Measurements from ENCODE around the gene AHNAK.
A peak's percentile ranks its signal among the peaks of the same experiment; 100 is the strongest.

AHNAK gene

DNA sequence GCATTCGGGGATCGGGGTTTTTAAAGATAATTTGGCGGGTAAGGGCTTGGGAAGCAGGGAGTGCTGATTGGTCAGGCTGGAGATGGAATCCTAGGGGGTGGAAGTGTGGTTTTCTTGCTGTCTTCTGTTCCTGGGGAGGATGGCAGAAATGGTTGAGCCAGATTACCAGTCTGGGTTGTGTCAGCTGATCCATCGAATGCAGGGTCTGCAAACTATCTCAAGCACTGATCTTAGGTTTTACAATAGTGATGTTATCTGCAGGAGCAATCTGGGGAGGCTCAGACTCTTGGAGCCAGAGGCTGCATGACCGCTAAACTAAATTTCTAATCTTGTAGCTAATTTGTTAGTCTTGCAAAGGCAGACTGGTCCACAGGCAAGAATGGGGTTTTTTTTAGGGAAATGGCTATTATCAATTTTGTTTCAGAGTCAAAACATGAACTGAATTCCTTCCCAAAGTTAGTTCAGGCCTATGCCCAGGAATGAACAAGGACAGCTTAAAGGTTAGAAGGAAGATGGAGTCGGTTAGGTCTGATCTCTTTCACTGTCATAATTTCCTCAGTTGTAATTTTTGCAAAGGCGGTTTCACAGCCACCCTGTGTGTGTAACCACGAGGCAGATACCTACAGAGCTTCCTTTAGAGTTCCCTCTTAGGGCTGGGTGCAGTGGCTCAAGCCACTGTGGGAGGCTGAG, 117.6 kb downstream of the AHNAK start:
- DNase-seq = no peak

DNA sequence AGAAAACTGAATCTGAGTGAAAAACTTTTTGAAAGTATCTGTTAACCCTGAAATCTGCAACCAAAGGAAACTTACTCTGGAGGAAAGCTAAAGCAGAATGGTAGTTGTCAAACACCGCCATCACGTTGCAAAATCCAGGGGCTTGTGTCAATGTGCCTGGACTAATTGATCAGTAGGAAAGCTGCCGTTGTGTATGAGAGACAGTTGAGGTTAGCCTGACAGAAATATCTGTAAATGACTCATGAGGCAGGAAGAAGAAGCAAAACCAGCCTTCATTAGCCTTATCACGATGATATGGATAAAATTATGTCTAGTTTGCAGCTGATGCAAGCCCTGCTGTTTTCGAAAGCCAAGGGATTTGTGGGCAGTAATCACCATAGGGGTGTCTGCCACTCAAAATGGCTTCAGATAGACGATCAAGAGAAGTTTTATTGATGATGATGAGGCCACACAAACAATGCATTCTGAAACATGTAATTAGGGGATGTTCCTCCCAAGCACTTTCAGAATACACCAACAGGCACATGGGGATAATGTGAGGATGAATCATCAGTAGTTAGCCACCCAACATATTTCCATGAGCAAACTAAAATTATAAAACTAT, 118.9 kb downstream of the AHNAK start:
- no peak for DNase-seq

DNA sequence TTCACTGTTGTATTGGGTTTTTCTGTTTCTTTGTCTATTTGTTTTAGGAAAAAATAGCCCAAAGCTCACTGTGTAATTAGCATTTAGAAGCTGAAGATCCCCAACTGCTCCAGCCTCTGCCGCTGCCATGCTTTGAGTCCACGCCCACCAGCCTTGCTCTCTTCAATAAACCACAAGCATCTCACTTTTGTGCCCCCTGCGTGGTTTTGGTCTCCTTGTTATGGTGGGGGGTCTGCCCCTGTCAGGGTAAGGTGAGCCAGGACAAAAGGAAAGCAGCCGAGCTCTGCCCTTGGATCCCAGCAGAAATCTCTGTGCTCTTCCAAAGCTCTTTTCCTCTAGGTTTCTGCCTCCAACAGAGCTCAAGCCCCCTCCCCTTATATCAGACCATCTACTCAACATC, 123.6 kb downstream of the AHNAK start:
- no peak for DNase-seq

DNA sequence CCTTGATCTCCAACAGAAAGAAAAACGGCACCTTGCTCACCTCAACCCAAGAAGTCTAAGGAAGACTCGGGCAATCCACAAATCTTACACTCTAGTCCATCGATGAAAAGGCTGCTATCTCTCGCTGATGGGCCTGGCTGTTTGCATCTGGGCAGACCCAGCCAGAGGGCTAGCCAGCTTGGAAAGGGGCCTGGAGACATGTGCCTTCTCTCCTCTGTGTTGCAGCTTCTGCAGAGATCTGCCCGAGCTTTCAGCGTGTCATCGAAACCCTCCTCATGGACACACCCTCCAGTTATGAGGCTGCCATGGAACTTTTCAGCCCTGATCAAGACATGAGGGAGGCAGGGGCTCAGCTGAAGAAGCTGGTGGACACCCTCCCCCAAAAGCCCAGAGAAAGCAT, 124.6 kb downstream of the AHNAK start:
- no peak for DNase-seq

DNA sequence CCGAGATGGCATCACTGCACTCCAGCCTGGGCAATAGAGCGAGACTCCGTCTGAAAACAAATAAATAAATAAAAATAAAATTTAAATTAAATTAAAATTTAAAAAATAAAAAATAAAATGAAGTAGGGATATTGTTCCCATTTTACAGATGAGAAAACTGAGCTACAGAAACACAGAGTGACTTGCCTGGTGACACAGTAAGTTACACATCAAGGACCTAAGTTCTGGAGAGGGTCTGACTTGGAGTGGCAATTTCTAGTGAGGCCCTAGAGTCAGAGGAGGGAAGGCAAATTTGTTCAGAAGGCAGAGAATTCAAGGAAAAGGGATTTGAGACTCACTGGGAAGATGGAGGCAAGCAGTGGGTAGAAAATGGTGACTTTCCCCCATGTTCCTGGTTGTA, 125.7 kb downstream of the AHNAK start:
- no peak for DNase-seq

DNA sequence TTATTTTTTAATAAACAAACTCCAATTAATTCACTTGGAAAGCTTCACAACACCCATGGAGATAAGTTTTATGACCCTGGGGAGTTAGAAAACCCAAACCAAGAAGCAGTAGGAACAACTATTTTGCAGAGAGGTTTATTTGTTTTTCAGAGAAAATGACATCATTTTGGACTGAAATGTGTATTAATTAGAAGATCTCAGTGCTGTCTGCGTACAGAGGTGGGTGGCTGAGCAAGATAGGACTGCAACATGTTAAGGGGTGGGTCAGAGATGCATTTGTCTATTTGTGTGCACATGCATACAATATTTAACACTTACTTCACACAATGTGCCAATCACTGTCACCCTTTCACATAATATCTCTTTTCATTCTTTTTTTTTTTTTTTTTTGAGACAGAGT, 126.7 kb downstream of the AHNAK start:
- DNase-seq = no peak

DNA sequence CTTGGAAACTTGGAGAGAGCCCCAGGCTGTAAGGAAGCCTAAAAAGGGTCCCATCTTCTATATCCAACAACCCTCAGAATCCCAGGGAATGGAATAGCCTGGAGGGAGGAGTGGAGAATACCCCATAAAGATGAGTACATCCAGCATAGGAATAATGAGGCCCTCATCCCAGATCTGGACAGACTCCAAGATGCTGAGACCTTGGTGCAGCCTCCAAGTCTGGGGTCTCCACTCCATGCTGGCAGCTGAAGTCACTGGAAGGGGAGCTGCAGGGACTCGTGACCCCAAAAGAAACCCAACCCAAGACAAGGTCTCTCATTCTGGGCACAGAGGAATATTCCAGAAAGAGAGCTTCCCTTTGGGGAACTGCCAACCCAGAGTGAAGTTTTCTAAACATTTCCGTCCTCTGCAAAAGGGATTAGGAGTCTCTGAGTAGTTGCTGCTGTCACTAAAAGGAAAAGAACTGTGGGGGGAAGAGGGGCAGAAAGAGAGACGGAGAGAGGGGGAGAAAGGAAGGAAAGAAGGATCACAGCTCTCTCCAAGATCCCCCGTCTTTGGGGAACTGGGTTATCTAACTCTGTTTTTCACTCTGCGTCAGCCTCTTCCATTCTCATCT, 127.2 kb downstream of the AHNAK start:
- no peak for DNase-seq

DNA sequence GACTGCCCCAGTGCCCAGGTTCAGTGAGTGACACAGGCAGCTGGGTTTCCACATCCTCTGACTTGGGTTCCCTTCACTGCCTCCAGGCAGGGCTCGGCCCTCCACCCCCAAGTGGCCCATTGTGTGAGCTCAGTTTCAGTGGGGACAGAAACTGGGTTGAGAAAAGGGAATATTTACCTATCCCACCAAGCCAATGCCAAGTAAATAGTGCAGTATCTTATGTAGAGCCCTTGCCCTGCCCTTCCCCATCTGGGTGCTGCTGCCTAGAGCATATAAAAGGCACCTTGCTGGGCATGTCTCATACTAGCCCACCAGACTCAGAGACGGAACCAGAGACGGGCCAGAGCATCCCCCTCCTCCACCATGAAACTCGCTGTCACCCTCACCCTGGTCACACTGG, 127.9 kb downstream of the AHNAK start, which contains the start of gene SCGB1A1:
SCGB1A1 (plus strand) TSS at position 301 of the 400 bp plus-strand sequence; CDS start at position 364, 63 bp downstream.
- no peak for DNase-seq

DNA sequence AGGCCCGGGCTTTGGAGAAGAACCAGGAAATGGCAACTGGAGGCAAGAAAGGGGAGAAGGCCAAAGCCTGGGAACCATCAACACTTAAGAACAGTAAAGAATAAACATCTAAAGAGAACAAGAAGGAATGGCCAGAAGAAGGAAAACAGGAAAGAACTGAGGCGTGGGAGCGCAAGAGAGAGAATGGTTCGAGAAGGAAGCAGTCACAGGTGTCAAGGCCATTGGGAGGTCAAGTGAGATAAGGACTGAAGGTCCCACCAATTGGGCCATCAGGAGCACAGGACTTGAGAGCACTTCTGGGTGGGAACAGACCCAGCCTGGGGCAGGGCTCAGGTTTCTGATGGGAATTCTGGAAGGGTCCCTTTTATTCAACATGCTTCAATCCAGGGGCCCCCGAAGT, 128.5 kb downstream of the AHNAK start:
- no peak for DNase-seq

DNA sequence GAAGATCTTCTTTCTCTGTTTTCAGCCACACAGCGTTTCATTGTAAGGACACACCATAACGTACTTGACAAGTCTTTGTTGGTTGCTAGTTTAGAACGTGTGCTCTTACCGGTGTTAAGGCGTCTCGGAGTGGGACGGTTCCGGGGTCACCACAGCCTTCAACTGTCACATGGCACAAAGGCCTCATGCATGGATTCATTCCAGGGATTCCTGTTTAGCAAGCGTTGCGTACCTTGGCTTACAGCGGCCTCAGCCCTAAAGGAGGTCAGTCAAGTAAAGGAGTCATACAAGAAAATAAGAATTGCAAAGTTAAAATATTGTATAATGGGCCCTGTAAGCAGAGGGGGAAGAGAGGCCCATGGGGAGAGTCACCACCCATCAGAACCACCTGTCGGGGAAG, 130.0 kb downstream of the AHNAK start:
- DNase-seq = no peak

DNA sequence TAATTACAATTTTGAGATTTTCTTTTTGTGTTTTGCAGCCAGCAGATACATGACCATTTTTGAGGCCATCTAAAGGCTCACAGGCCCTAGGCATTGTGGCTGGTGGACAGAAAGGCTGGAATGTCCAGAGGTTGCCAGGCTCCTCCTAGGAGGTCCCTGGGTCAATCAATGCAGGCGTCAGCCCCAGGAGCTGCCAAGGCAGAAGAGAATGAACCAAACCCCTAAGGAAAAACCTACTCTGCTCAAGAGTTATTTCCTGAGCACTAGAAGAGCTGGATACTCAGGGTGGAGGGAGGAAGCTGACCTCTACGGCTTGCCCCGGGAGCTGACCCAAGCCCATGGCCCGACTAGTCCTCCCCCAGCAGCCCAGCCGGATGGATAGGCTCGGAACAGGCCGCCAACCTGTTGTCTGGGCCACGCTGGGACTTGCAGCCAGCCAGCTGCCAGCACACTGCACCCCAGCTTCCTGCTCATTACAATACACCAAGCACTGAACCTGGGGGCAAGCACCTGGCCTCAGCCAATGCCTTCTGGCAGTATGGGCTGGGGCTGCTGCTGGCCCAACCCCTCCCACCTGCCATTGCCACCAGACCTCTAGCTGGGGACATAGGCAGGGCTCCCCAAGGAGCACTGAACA, 133.4 kb downstream of the AHNAK start:
- DNase-seq = peak; percentile 23

DNA sequence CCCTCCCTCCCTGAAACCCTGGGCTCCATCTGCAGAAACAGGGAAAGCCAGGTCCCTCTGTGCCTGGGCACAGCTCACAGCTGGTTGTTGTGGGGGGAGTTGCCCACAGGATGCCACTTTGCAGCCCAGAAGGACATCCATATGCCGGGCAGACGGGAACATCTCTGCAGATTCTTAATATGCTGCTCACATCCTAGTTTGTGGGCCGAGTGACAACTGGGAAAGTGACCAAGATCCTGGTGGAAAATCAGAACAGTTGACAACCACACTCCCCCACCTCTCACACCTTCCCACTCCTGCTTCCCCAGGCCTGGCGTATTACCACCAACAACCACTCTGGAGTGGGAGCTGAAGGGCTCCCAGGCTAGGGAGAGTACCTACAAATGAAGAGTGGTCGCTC, 135.1 kb downstream of the AHNAK start:
- no peak for DNase-seq

DNA sequence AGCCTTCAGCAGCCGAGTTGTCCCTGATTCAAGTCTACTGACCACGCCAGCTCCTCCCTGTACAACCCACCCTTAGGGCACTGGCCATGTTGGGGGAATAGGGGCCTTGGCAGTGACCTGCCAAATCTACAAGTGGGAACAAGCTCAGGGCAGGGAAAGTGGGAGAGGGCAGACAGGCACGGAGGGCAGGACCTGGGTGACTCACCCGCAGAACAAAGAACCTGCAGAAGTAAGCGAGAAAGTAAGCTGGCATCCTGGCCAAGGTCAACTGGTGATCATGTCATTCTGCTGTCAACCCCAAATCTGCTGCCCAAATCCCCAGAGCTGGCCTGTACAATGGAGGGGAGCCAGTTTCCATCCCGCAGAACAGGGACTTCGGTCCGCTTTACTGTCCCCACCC, 135.6 kb downstream of the AHNAK start:
- DNase-seq = no peak

DNA sequence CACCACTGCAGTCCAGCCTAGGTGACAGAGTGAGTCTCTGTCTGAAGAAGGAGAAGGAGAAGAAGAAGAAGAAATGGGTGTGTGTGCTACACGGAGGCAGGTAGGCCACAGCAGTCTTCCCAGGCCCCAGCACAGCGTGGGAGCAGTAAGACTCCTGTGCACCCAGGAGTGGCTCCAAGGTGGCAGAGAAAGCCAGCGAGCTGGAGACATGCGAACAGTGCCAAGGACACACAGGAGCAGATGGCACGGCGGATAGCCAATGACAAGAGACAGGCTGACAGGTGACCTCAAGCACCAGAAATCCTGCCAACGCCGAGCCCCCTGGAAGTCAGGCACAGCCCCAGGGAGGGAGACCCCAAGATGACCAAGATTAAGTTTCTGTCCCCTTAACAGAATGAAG, 136.8 kb downstream of the AHNAK start:
- no peak for DNase-seq

DNA sequence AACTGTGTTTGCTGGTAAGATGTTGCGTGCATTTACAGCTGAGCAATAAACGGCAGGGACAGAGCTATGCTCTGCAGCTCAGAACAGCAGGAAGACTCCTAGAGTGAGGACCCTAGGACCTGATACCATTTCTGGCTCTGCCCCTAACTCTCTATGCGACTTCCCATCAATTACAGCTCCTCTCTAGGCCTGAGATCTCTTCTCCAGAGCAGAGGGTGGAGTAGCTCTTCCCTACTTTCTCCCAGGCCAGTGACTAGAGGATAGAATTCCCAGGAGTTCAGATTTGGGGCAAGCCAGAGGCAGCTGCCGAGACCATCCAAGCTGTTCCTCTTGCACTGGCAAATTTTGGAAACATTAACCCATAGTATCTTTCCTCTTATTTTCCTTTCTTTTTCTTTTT, 140.6 kb downstream of the AHNAK start:
- no peak for DNase-seq

DNA sequence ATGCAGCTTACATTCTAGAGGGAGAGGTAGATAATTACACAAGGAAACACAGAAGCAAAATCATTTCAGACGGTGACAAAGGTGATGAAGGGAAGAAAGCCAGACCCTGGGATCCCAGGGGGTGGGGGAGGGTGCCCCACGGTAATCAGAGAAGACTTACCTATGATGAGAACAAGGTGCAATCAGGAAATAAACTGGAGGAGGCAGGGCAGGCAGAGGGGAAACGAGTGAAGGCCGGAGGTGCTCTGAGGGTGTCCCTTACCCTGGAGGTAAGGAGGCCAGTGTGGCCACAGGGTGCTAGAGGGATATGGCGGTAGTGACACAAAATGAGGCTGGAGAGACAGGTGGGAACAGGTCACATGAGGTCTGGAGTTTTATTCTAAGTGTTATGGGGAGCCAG, 141.7 kb downstream of the AHNAK start:
- no peak for DNase-seq

DNA sequence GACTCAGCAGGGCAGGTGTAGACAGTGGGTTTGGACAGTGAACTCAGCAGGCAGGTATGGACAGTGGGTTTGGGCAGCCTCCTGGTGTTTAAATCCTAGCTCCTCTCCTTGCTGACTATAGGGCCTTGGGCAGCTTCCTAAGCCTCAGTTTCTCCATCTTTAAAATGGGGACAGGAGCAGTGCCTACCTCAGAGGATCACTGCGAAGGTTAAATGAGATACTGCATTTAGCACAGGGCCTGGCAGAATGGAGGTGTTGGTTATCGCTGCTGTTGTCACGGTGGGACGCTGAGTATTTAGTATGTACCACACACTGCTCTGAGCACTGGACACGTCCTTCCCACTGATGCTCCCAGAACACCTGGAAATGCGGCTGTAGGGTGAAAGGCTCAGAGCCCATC, 142.2 kb downstream of the AHNAK start:
- no peak for DNase-seq

DNA sequence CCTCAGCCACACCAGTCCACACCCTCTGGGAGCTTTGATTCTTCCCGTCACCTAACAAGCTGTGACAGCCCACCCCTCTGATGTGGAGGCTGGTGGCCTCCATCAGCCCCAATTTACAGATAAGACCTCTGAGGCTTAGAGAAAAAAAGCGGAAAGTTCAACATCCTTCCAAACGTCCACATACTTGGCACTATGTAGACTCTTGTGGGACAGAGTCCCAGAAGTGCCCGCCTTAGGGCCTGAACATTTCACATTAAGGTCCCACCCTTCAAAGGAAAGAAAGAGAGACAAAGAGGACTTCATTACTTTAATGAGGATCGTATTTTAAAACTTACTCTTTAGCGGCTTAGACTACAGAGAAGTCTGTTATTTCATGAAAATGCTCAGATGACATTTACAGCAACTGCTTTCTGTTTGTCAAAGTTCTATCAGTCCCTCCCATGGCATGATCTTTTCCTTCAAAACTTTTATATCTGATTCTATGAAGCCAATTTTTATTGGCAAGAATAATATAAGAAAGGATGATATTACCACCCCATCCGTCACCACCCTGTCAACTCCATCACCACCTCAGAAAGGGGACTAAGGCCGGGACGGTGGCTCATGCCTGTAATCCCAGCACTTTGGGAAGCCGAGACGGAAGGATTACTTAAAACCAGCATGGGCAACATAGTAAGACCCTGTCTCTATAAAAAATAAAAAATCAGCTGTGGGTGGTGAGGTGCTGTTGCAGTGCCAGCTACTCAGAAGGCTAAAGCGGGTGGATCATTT, 143.5 kb downstream of the AHNAK start:
- no peak for DNase-seq

DNA sequence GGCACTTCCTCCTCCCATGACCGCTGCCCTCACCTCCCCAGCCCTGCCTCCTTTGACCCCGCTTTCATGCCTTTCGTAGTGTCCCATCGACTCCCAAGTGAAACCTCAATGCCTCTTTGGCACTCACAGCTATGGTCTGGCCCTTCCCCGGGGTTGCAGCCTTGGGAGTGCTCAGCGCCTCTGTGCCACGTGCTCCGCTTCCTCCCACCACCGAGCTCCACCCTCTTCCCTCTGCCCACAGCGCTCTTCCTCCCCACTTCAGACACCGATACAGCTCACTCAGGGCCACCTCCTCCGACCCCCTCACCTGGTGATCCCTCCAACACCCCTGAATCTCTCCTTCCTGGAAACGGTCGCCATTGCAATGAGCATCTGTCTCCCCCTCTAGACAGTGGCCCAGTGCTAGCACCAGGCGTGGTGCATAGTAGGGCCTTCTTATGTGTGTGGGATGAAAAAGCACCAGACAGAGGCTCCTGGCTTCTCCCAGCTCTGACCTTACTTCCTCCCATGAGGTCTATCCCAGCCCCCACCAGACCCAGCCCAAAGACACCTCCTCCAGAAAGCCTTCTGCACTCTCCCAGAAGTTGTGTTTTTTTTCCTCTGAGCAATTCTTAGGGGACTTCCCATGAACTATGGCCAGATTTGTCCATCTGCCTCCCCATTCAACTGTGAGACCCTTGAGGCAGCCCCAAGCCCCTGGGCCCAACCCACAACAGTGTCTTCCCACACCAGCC, 144.2 kb downstream of the AHNAK start:
- DNase-seq = no peak

DNA sequence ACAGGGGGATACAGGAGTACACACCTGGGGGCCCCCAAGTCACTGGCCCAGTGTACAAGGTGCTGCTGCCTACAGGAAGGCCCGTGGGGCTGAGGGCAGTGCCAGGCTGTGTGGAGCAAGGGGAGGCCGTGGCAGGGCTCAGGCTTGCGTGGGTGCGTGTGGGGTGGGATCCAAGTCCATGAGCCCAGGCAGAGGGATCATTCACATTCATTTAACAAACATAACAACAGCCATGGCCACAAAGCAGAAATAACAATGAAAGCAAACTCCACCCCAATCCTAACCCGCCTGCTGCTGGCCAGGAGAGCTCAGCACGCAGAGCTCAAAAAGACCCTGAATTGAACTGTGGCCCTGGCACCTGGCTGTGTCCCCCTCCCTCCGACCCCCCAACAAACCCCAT, 144.8 kb downstream of the AHNAK start:
- no peak for DNase-seq

DNA sequence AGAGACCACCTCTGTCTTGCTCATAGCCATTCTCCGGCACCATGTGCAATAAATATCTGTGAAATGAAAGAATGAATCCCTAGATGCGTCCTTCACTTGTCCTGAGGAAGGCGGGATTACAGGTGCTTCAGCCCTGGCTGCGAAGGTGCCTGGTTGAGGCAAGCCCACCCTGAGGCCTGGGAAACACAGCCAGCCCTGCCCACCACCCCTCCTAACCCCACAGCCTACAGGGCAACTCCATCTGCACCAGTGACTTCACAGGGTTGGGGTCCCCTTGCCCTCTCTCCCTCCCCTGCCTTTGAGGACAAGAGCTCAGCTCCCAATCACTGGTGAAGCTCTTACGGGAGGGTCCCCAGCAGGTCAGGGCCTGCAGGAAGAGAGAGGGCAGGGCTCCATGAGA, 145.2 kb downstream of the AHNAK start:
- no peak for DNase-seq

DNA sequence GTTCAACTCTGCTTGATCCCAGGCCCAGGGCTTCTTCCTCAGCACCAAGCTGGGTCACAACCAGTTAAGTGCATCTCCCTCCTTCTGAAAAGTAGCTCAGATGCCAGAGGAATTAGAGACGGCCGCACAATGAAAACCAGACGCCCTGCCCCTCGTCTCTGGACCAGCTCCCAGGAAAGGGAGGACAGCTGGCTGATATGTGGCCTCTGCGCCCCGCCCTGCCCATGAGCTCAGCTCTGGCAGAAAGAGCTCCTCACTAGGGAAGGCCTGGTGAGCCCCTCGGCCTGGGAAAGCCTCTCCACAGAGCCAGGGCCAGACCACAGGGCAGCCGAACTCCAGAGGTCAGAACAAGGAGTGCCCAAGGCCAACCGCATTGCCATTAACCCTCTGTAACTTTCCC, 145.8 kb downstream of the AHNAK start:
- DNase-seq = no peak

DNA sequence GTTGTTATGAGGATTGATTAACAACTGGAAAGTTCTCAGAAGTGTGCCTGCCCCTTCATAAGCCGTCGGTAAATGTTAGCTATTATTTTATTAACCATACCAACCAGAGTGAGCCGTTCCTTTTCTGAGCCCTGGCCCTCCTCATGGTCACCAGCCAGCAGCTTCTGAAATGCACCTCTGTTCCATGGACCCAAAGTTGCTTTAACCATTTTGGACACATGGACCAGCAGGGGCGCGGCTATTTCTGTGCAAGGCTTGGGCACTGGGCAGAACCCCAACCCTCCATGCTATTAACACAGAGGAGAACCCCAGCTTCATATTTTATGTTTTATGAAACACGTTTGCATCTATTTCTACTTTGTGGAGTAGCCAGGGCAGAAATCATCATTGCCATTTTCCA, 146.3 kb downstream of the AHNAK start:
- no peak for DNase-seq
